Body of pancreas (tissue), 4 donors: ENCODE results near the gene UBE2I. TPM values are rescaled to one million over a fixed set of nuclear protein-coding genes. Genes with fewer than 3 reads are reported as not detected.

ENCODE experiments used
- ATAC-seq: fragments of 150-250 bp; one replicate; pipeline ENCODE4 v1.9.1; 2016
- DNase-seq, 4 donors: peaks; one replicate each; pipeline ENCODE4 v3.0.0-alpha.2; 2019
- H3K27ac ChIP-seq, 4 donors: fragments of 200-600 bp; sonication (generic); 1 replicate in 3 of 4; 2 replicates in 1 of 4; pipeline versions ENCODE4 v1.5.1 to v1.6.1; 2016 to 2019; ENCODE audit warnings: mild to moderate bottlenecking in 1 of 4, mixed read lengths in 1 of 4, moderate library complexity in 1 of 4
- H3K27me3 ChIP-seq, 2 donors: fragments of 200-600 bp; sonication (generic); one replicate each; pipeline ENCODE4 v1.6.0; 2016; ENCODE audit warnings: mild to moderate bottlenecking in 1 of 2
- H3K36me3 ChIP-seq, 2 donors: fragments of 200-600 bp; sonication (generic); replicated peaks in 1 of 2; 2 replicates each; pipeline ENCODE4 v1.5.1; 2016; ENCODE audit warnings: low read depth in 2 of 2; ENCODE audit not compliant: insufficient read depth in 1 of 2
- H3K4me1 ChIP-seq: fragments of 200-600 bp; sonication (generic); one replicate; pipeline ENCODE4 v1.6.0; 2016
- H3K4me3 ChIP-seq, 2 donors: fragments of 200-600 bp; sonication (generic); 1 replicate in 1 of 2; 2 replicates in 1 of 2; pipeline ENCODE4 v1.5.1; 2016 to 2019
- H3K9me3 ChIP-seq, 3 donors: fragments of 200-600 bp; sonication (generic); 1 replicate in 2 of 3; 2 replicates in 1 of 3; pipeline ENCODE4 v1.5.1; 2016
- CTCF ChIP-seq, 7 experiments: fragments of 450-650 bp in 4 of 7; fragments of 200-600 bp in 3 of 7; sonication (generic) in 3 of 7; IDR thresholded peaks; one replicate each; pipeline ENCODE4 v1.5.1; 2016 to 2019; ENCODE audit warnings: antibody characterized with exemption in 7 of 7
- POLR2A ChIP-seq, 3 donors: fragments of 450-650 bp; IDR thresholded peaks; one replicate each; pipeline ENCODE4 v1.6.1; 2016; ENCODE audit warnings: antibody characterized with exemption in 3 of 3, mild to moderate bottlenecking in 2 of 3
- WGBS, 2 donors: methylation state at CpG; one replicate each; pipeline ENCODE4 v1.1.5; 2017; 5-methylcytosine and 5-hydroxymethylcytosine counted together
- intact Hi-C: fragments of 100-400 bp; cut with DNase I; formaldehyde crosslinking; loops from one replicate; pipeline ENCODE4 v1.15.1; 2023
- total RNA-seq, 2 donors: library from RNA; depleted of rRNA; stranded (reverse); fragments of >200 nt; gene quantifications; one replicate each; pipeline ENCODE4 v1.1.0, GENCODE V29; 2016

UBE2I gene
- total RNA-seq, 2 donors from 2014 or later = 25.9 to 81.7 TPM

GRCh38 chr16:1330260-1330914, 21.0 kb downstream of the UBE2I start:
- WGBS, 2 donors = 74% methylated on average over 13 of the region's 17 CpGs; no CpG with 5 or more reads in 1 of the 2 donors
- ATAC-seq = no peak
- intact Hi-C loops = no loop called here
- no peak for DNase-seq
- H3K36me3 ChIP-seq = no peaks in the 10 kb centered on the region
- H3K4me1 ChIP-seq = peaks cover 35% of the 10 kb centered on the region
- H3K4me3 ChIP-seq = no peak overlapping the region
- H3K9me3 ChIP-seq = no peaks in the 10 kb centered on the region
- peaks cover 8 to 28% of the 10 kb centered on the region in 2 donors for H3K27me3 ChIP-seq
- H3K27ac ChIP-seq = no peak overlapping the region
- TF ChIP-seq CTCF (IDR thresholded peaks at IDR 0.05) = peak in 6 of 7 experiments; percentile 9 to 34 (median 22)
- TF ChIP-seq POLR2A (IDR thresholded peaks at IDR 0.05) = no peak

GRCh38 chr16:1330931-1331711, 21.7 kb downstream of the UBE2I start:
- Histone ChIP-seq H3K36me3 (no peaks in the 10 kb centered on the region), H3K27me3 (peaks cover 8 to 28% of the 10 kb centered on the region in 2 donors), H3K9me3 (no peaks in the 10 kb centered on the region), H3K4me1 (peaks cover 35% of the 10 kb centered on the region), H3K4me3 (no peak overlapping the region), H3K27ac (no peak overlapping the region)
- DNase-seq (no peak), ATAC-seq (no peak)
- intact Hi-C loops = no loop called here
- WGBS, 2 donors = 29 to 37% methylated on average over 10 to 19 of the region's 22 CpGs
- TF ChIP-seq CTCF (IDR thresholded peaks at IDR 0.05) = no peak
- TF ChIP-seq POLR2A (IDR thresholded peaks at IDR 0.05) = no peak

GRCh38 chr16:1331712-1332617, 22.5 kb downstream of the UBE2I start:
- DNase-seq (peak; percentile 79 to 94 (median 86)), ATAC-seq (peak; percentile 74)
- Histone ChIP-seq H3K4me3 (no peak overlapping the region), H3K9me3 (no peaks in the 10 kb centered on the region), H3K4me1 (peaks cover 35% of the 10 kb centered on the region), H3K27me3 (peaks cover 8 to 28% of the 10 kb centered on the region in 2 donors), H3K27ac (no peak overlapping the region), H3K36me3 (no peaks in the 10 kb centered on the region)
- 13% methylated on average over 34 of the region's 34 CpGs; no CpG with 5 or more reads in 1 of the 2 donors for WGBS, 2 donors
- TF ChIP-seq CTCF (IDR thresholded peaks at IDR 0.05) = no peak
- TF ChIP-seq POLR2A (IDR thresholded peaks at IDR 0.05) = peak in 1 of 3 donors; percentile 24
- intact Hi-C loops = no loop called here

- no peak for DNase-seq
- intact Hi-C loops = no loop called here
- Histone ChIP-seq H3K27me3 (peaks cover 8 to 28% of the 10 kb centered on the region in 2 donors), H3K4me1 (peaks cover 37% of the 10 kb centered on the region), H3K9me3 (no peaks in the 10 kb centered on the region), H3K27ac (no peak overlapping the region), H3K36me3 (no peaks in the 10 kb centered on the region), H3K4me3 (no peak overlapping the region)
- TF ChIP-seq POLR2A (IDR thresholded peaks at IDR 0.05) (no peak), CTCF (IDR thresholded peaks at IDR 0.05) (no peak)
- 16% methylated on average over 26 of the region's 26 CpGs; no CpG with 5 or more reads in 1 of the 2 donors for WGBS, 2 donors
- no peak for ATAC-seq
Observed at GRCh38 chr16:1332618-1333148, 23.2 kb downstream of the UBE2I start.
